HepG2 (cell line): ENCODE measurements around the gene TTC5. TPM values are rescaled to one million over a fixed set of nuclear protein-coding genes. Genes with fewer than 3 reads are reported as not detected.

Source experiments
- ATF5 ChIP-seq: sonication (generic); formaldehyde crosslinking; IDR thresholded peaks from 2 replicates; pipeline ENCODE4 v1.4.0; 2020; ENCODE audit warnings: mild to moderate bottlenecking, low read depth, missing genetic modification reagents
- ATM ChIP-seq: fragments of 450-650 bp; IDR thresholded peaks from 2 replicates; pipeline ENCODE4 v1.7.1; 2017; ENCODE audit warnings: mild to moderate bottlenecking, borderline replicate concordance
- CC2D1A ChIP-seq: sonication (generic); formaldehyde crosslinking; IDR thresholded peaks from 2 replicates; pipeline ENCODE4 v1.8.1; 2023; ENCODE audit warnings: mild to moderate bottlenecking, missing genetic modification reagents
- GPBP1L1 ChIP-seq: sonication (generic); formaldehyde crosslinking; IDR thresholded peaks from 2 replicates; pipeline ENCODE4 v1.5.0; 2020; ENCODE audit warnings: mild to moderate bottlenecking, missing genetic modification reagents
- LCORL ChIP-seq, 2 experiments: fragments of 450-650 bp in 1 of 2; sonication (generic) in 1 of 2; formaldehyde crosslinking in 1 of 2; IDR thresholded peaks; 2 replicates each; pipeline versions ENCODE4 v1.5.0 to v1.6.1; 2017 to 2020; ENCODE audit warnings: antibody characterized with exemption in 1 of 2, missing genetic modification reagents in 1 of 2
- MXD4 ChIP-seq: IDR thresholded peaks from 2 replicates; pipeline ENCODE4 v1.6.1; 2016; ENCODE audit warnings: mild to moderate bottlenecking, missing biosample characterization, missing genetic modification reagents
- NCOA2 ChIP-seq: sonication (generic); formaldehyde crosslinking; IDR thresholded peaks from 2 replicates; pipeline ENCODE4 v1.8.0; 2022; ENCODE audit warnings: inconsistent platforms
- NR2F1 ChIP-seq, 2 experiments: fragments of 450-650 bp in 1 of 2; formaldehyde crosslinking in 1 of 2; IDR thresholded peaks; 2 replicates each; pipeline versions ENCODE4 v1.5.0 to v1.6.1; 2016 to 2020; ENCODE audit warnings: mild to moderate bottlenecking in 1 of 2, missing compliant biosample characterization in 1 of 2, missing genetic modification reagents in 1 of 2, moderate library complexity in 1 of 2
- PAF1 ChIP-seq: IDR thresholded peaks from 2 replicates; pipeline ENCODE4 v1.6.1; 2016; ENCODE audit warnings: missing genetic modification reagents, missing compliant biosample characterization
- PITX1 ChIP-seq: sonication (generic); formaldehyde crosslinking; IDR thresholded peaks from 2 replicates; pipeline ENCODE4 v1.5.1; 2020; ENCODE audit warnings: mild to moderate bottlenecking, missing genetic modification reagents
- PPARG ChIP-seq: conservative IDR thresholded peaks from 2 replicates; pipeline ENCODE4 v1.6.1; 2016; ENCODE audit warnings: missing biosample characterization, missing genetic modification reagents
- SETDB1 ChIP-seq: sonication (generic); formaldehyde crosslinking; IDR thresholded peaks from 2 replicates; pipeline ENCODE4 v1.5.1; 2020; ENCODE audit warnings: missing genetic modification reagents, mild to moderate bottlenecking, borderline replicate concordance
- SMAD9 ChIP-seq: sonication (generic); formaldehyde crosslinking; IDR thresholded peaks from 2 replicates; pipeline ENCODE4 v1.5.1; 2020; ENCODE audit warnings: mild to moderate bottlenecking, missing genetic modification reagents
- SP1 ChIP-seq, 2 experiments: fragments of 450-650 bp in 1 of 2; sonication (generic) in 1 of 2; formaldehyde crosslinking in 1 of 2; IDR thresholded peaks; 2 replicates each; pipeline versions ENCODE4 v1.4.0 to v1.6.1; 2016 to 2020; ENCODE audit warnings: missing genetic modification reagents in 1 of 2
- XRCC5 ChIP-seq: fragments of 200-400 bp; formaldehyde crosslinking; optimal IDR thresholded peaks from 2 replicates; pipeline ENCODE3; 2017; ENCODE audit warnings: mild to moderate bottlenecking, low read length
- ZFP82 ChIP-seq: sonication (generic); formaldehyde crosslinking; IDR thresholded peaks from 2 replicates; pipeline ENCODE4 v1.5.1; 2020; ENCODE audit warnings: mild to moderate bottlenecking, missing genetic modification reagents, borderline replicate concordance
- ZHX1 ChIP-seq: sonication (generic); formaldehyde crosslinking; IDR thresholded peaks from 2 replicates; pipeline ENCODE4 v1.8.1; 2022; ENCODE audit warnings: low read depth, mild to moderate bottlenecking, missing genetic modification reagents
- ZNF20 ChIP-seq: sonication (generic); formaldehyde crosslinking; IDR thresholded peaks from 2 replicates; pipeline ENCODE4 v1.4.0; 2020; ENCODE audit warnings: mild to moderate bottlenecking, moderate library complexity, missing genetic modification reagents
- ZNF232 ChIP-seq: sonication (generic); formaldehyde crosslinking; IDR thresholded peaks from 2 replicates; pipeline ENCODE4 v1.4.0; 2020; ENCODE audit warnings: missing genetic modification reagents, borderline replicate concordance
- ZNF710 ChIP-seq: sonication (generic); formaldehyde crosslinking; IDR thresholded peaks from 2 replicates; pipeline ENCODE4 v1.5.0; 2020; ENCODE audit warnings: mild to moderate bottlenecking, missing genetic modification reagents, borderline replicate concordance
- ZNF761 ChIP-seq: sonication (generic); formaldehyde crosslinking; conservative IDR thresholded peaks from 2 replicates; pipeline ENCODE4 v1.4.0; 2020; ENCODE audit warnings: mild to moderate bottlenecking, missing genetic modification reagents
- polyA plus RNA-seq, 8 experiments: library from polyadenylated mRNA; depleted of rRNA in 3 of 8; stranded (reverse) in 7 of 8; unstranded in 1 of 8; fragments of >200 nt; fragmentation: Illumina TruSeq in 4 of 8; extraction: Trizol in 4 of 8; gene quantifications; 2 replicates each; pipeline versions ENCODE4 v1.2.1 to v1.2.3, GENCODE V29; 2011 to 2016; ENCODE audit warnings: low read depth in 4 of 8, missing spikeins in 1 of 8, mixed read lengths in 1 of 8; ENCODE audit not compliant: insufficient read depth in 1 of 8
- total RNA-seq, 5 experiments: library from RNA; depleted of rRNA; stranded (reverse); fragments of >200 nt; fragmentation: Illumina TruSeq; extraction: Trizol; gene quantifications; 2 replicates each; pipeline ENCODE4 v1.2.3, GENCODE V29; 2016; ENCODE audit warnings: low read depth in 1 of 5
- TF ChIP-seq, protein P1 (sequence below): sonication (generic); formaldehyde crosslinking; IDR thresholded peaks from 2 replicates; pipeline ENCODE4 v1.5.0; 2020; ENCODE audit warnings: mild to moderate bottlenecking, missing genetic modification reagents

Gene TTC5
- total and polyA plus RNA-seq, 2 of the 13 experiments (the other 11 are each of a cell fraction or from before 2014, with no cell fraction given): 8.7 to 28.5 TPM

DNA sequence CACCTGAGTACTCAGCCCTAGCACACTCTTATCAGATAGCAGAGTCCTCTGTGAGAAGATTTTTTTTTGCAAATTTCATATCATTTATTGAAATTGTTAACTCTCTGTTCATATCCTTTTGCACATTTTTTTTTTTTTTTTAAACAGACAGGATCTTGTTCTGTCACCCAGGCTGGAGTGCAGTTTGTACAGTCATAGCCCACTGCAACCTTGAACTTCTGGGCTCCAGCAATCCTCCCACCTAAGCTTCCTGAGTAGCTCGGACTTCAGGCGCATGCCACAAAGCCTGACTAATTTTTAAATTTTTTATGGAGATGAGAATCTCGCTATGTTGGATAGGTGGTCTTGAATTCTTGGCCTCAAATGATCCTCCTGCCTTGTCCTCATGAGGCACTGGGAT is 42.0 kb upstream of the TTC5 start (continued):
- TF ChIP-seq NR2F1 (CRISPR knock-in tag; IDR thresholded peaks at IDR 0.05) (0 out of 4 replicates have a peak, but pooled peaks of 1 of the 2 experiments have one; percentile 28), ZNF20 (no peak), SMAD9 (CRISPR knock-in tag) (no peak), ZFP82 (CRISPR knock-in tag) (no peak), PAF1 (CRISPR knock-in tag) (no peak), ZNF710 (CRISPR knock-in tag) (no peak), MXD4 (no peak), ATF5 (CRISPR knock-in tag) (no peak), ZHX1 (CRISPR knock-in tag) (no peak), SETDB1 (no peak), GPBP1L1 (CRISPR knock-in tag) (no peak), LCORL (IDR thresholded peaks at IDR 0.05) (no peak), LCORL (CRISPR knock-in tag; IDR thresholded peaks at IDR 0.05) (0 out of 2 replicates have a peak, but pooled peaks have one; percentile 15), ZNF232 (CRISPR knock-in tag) (no peak), XRCC5 (no peak), SP1 (IDR thresholded peaks at IDR 0.05) (no peak), SP1 (CRISPR knock-in tag; IDR thresholded peaks at IDR 0.05) (no peak), ATM (no peak), CC2D1A (CRISPR knock-in tag) (no peak), PPARG (peak; percentile 53), ZNF761 (no peak), PITX1 (CRISPR knock-in tag) (0 out of 2 replicates have a peak, but pooled peaks have one; percentile 42), NCOA2 (CRISPR knock-in tag) (0 out of 2 replicates have a peak, but pooled peaks have one; percentile 17)
- TF ChIP-seq, protein P1, sequence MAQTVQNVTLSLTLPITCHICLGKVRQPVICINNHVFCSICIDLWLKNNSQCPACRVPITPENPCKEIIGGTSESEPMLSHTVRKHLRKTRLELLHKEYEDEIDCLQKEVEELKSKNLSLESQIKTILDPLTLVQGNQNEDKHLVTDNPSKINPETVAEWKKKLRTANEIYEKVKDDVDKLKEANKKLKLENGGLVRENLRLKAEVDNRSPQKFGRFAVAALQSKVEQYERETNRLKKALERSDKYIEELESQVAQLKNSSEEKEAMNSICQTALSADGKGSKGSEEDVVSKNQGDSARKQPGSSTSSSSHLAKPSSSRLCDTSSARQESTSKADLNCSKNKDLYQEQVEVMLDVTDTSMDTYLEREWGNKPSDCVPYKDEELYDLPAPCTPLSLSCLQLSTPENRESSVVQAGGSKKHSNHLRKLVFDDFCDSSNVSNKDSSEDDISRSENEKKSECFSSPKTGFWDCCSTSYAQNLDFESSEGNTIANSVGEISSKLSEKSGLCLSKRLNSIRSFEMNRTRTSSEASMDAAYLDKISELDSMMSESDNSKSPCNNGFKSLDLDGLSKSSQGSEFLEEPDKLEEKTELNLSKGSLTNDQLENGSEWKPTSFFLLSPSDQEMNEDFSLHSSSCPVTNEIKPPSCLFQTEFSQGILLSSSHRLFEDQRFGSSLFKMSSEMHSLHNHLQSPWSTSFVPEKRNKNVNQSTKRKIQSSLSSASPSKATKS (CRISPR knock-in tag): no peak
